Cardiac fibroblast (primary cell): ENCODE results near the gene NSMCE1.
A peak's percentile ranks its signal among the peaks of the same experiment; 100 is the strongest.

Source experiments
- DNase-seq, 2 donors: peaks; one replicate each; pipeline versions ENCODE4 v3.0.0 to v3.0.0-alpha.2; 2010; ENCODE audit warnings: low read depth in 2 of 2
- H3K4me3 ChIP-seq, 2 donors: replicated peaks in 1 of 2; 1 replicate in 1 of 2; 2 replicates in 1 of 2; pipeline ENCODE4 v1.5.1; 2011; ENCODE audit warnings: low read depth in 2 of 2, low read length in 2 of 2, mild to moderate bottlenecking in 2 of 2, moderate library complexity in 1 of 2
- TF ChIP-seq, protein P1 (sequence below): IDR thresholded peaks from one replicate; pipeline ENCODE4 v1.5.1; 2011; ENCODE audit warnings: low read depth, mild to moderate bottlenecking, low read length, inconsistent platforms

NSMCE1 gene

DNA sequence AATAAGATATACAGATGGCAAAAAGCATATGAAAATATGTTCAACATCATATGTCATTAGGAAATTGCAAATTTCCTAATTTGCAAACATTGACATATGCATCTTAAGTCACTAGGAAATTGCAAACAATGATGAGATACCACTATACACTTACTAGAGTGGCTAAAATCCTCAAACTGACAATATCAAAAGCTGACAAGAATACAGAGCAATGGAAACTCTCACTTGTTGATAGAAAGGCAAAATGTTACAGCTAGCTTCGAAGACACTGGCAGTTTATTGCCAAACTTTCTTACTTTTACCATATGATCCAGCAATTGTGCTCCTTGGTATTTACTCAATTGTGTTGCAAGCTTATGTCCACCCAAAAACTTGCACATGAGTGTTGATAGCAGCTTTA, 40.2 kb upstream of the NSMCE1 start:
- TF ChIP-seq, protein P1, sequence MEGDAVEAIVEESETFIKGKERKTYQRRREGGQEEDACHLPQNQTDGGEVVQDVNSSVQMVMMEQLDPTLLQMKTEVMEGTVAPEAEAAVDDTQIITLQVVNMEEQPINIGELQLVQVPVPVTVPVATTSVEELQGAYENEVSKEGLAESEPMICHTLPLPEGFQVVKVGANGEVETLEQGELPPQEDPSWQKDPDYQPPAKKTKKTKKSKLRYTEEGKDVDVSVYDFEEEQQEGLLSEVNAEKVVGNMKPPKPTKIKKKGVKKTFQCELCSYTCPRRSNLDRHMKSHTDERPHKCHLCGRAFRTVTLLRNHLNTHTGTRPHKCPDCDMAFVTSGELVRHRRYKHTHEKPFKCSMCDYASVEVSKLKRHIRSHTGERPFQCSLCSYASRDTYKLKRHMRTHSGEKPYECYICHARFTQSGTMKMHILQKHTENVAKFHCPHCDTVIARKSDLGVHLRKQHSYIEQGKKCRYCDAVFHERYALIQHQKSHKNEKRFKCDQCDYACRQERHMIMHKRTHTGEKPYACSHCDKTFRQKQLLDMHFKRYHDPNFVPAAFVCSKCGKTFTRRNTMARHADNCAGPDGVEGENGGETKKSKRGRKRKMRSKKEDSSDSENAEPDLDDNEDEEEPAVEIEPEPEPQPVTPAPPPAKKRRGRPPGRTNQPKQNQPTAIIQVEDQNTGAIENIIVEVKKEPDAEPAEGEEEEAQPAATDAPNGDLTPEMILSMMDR = no peak
- no peak for DNase-seq
- H3K4me3 ChIP-seq = no peak overlapping the region

DNA sequence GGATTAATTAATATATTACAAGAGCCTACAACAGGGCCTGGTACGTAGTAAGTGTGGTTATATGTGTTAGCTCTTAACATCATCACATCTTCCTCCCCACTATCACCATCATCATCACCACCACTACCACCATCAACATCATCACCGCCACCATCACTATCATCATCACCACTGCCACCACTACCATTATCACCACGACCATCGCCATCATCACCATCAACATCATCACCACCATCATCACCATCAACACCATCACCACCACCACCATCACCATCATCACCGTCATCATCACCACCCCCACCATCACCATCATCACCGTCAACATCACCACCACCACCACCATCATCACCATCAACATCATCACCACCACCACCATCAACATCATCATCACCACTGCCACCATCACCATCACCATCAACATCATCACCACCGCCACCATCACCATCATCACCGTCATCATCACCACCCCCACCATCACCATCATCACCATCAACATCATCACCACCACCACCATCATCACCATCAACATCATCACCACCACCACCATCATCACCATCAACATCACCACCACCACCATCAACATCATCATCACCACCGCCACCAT, 37.4 kb upstream of the NSMCE1 start:
- TF ChIP-seq, protein P1 = no peak
- no peak for DNase-seq
- H3K4me3 ChIP-seq = no peak overlapping the region

DNA sequence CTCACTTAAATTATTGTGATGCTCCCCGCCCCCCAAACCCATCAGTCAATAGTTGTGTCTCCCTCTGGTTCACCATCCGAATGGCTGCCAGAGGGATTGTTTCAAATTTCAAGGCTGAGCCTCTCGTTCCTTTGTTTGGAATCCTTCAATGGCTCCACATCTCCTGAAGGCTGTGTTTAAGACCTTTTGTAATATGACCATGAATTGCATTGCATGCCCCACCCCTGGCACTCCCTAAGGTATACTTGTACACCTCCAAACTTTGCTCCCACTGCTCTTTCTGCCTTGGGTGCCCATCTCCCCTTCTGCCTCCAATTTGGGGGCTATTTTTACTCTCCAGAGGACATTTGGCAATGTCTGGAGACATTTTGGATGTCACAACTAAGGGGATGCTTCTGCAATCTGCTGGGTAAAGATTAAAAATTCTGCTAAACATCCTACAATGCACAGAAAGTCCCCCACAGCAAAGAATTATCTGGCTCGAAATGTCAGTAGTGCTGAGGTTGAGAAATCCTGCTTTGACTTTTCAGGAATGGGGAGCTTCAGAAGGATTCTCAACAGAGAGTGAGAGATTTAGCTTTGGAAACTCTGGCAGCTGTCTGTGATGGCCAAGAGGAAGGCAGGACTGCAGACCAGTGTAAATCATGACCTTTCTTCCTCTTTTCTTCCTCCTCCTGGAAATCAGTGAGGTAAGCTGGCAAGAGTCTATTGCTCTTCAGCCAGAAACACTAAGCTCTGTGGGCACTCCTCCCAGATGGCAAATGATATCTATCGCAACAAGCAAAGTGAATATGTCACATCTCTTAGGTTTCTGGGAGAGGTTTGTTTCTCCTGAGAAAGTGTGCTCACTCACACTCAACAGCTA, 36.5 kb upstream of the NSMCE1 start:
- peak in 1 of 2 donors; percentile 75 for DNase-seq
- no peak overlapping the region for H3K4me3 ChIP-seq
- TF ChIP-seq, protein P1 = no peak

DNA sequence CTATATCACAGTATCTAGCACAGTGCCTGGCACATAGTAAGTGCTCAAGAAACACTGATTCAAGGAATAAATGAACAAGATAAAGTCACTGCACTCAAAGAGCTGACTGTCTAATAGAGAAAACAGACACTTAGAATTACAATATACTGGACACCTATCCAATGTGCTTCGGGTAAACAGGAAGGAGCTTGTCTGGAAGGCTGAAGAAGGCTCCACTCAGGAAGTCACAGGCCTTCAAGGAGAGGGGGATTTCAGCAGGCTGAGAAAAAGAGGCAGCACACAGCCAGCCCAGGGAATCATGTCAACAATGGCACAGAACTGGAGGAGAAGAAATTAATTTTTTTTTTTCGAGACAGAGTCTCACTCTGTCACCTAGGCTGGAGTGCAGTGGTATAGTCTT, 35.5 kb upstream of the NSMCE1 start:
- no peak for DNase-seq
- TF ChIP-seq, protein P1 = no peak
- no peak overlapping the region for H3K4me3 ChIP-seq

DNA sequence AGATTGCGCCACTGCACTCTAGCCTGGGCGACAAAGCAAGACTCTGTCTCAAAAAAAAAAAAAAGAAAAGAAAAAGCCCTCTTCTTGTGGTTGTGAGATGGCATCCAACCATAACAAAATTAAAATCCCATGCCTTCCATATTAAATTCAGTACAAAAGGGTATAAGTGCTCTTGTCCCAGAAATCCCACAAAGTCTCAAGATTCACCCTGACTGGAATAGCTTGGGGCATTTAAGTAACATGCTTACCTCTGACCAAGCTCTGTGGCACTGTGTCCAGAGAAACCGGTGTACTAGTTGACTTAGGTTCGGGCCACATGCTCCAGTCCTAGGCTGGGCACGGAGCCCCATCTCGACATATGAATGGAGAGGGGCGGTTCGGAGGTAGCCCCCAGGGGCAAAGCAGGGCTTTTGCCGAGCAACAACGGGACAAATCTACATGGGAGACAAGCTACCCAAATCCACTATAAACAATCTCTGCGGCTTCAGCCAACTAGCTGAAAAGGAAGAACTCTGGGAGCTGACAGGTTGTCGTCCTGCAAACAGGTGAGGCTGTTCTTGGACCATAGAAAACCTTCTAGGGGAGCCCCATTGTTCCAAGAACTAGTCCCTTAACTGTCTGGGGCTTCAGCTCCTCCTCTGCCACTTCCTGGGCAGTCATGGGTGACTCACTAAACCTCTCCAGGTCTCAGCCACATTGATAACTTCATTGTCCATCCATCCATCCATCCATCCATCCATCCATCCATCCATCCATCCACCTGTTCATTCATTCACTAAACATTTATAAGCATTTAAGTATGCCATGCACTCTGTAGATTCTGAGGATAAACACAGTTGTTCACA, 34.9 kb upstream of the NSMCE1 start:
- TF ChIP-seq, protein P1 = no peak
- no peak overlapping the region for H3K4me3 ChIP-seq
- DNase-seq = no peak

DNA sequence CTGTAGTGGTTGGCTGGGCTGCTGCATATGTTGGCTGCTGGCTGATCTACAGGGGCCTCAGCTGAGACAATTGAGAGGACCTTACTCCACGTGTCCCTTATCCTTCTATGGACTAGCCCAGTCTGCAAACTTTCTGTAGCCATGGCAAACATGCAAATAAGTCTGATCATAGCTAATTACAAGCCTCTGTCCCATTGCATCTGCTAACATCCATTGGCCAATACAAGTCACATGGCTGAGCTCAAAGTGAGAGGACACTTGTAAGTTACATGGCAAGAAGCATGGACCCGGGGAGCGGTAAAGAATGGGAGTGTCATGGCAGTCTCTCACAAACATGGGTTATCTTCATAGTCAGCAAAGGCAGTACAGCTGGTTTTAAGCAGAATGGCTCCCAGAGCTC, 33.6 kb upstream of the NSMCE1 start:
- H3K4me3 ChIP-seq = no peak overlapping the region
- DNase-seq = no peak
- TF ChIP-seq, protein P1 = no peak
